T-helper 22 cell (primary cell): Measurements from ENCODE around the gene IL1RAPL1.

Source experiments
- DNase-seq: peaks from one replicate; pipeline ENCODE4 v3.0.0-alpha.2; 2020; ENCODE audit warnings: low read depth

The IL1RAPL1 gene

DNA sequence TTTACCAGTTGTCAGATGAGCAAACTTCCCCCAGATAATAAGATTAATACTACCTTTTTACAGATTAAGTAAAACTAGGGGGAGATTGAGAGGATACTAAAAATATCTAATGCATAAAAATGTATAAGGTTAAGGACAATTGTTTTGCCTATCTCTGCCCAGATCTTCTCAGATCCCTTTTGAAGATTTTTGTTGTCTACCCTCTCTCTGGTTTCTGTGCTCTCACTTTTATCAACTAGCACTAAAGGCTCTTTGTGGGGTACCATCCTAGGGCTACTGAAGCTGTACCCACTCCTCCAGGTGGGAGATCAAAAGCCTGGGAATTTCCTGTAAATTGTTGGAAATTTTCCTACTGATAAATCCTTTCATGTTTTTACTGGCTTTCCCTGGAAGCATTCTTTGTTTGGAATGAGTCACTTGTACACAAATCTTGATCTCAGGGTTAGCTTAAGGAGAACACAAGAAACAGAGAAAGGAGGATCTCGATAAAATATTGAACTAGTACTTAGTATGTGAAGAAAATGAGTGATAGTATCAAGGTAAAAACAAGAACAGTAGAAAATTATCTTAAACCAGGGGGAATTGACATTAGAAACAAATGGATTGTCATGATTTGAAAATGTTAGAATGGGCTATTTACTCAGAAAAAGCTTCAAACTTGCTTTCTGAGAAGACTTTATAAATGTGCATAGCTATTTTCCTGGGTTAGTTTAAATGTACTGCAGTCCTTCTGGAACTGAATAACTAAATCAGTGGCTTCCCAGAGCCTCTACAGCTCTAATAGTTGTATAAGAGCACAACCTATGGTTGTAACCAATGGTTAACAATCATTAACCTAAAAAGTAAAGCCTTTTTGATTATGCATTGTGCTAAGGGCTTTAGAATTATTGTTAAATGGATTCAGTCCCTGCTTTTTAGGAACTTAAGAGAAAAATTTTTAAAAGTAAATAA, 948.2 kb downstream of the IL1RAPL1 start:
- DNase-seq = no peak

- no peak for DNase-seq
Observed at GRCh38 chrX:29541038-29541437, 953.8 kb downstream of the IL1RAPL1 start.

GRCh38 chrX:29542152-29542551, 954.9 kb downstream of the IL1RAPL1 start:
- DNase-seq = no peak

- DNase-seq = no peak
Observed at GRCh38 chrX:29545878-29546277, 958.6 kb downstream of the IL1RAPL1 start.

DNA sequence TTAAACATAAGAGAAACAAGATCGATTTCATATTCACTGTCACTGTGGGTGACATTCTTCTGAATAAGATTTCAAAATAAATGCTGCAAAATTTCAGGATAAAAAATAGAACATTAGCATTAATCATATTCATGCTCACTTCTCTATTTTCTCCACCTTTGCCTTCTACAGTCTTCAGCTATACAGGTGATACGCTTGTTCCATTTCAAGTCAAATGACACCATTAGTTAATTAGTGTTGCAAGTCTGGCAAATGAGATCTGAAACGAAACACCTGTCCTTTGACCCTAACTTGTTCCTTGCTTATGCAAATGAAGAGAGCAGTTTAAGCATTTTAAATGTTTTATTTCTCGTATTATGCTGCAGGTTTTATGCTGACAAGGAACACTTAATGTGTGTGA, 960.6 kb downstream of the IL1RAPL1 start:
- no peak for DNase-seq

- no peak for DNase-seq
Observed at GRCh38 chrX:29553542-29553941, 966.3 kb downstream of the IL1RAPL1 start.

DNA sequence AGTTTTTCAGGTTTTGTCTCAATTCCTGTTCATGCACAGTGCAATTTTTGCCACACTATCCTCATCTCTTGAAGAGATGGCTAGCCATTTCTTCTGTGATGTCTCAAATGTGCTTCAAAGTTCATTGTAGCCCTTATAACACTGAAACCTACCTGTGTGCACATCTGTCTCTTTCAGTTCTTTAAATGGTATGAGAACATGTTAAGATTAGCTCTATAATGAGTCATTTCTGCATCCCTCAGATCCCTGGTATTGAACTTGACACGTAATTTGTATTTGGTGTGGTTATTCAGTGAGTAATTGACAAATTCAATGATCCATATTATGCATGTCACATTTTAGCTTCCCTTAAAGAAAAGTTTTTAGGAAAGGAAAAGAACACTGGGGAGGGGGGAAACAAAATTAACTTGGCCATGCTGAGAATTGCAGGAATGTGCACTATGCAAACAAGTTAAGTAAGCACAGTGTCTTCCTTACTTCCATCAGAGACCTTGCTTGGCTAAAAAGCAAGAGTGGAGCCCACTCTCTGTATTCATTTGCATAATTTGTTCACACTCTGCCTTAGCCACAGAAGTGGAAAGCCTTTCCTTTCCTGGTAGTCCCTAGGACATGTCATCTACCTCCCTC, 968.3 kb downstream of the IL1RAPL1 start:
- no peak for DNase-seq

GRCh38 chrX:29560065-29560464, 972.8 kb downstream of the IL1RAPL1 start:
- DNase-seq = no peak

GRCh38 chrX:29561417-29561816, 974.2 kb downstream of the IL1RAPL1 start:
- no peak for DNase-seq

- DNase-seq = no peak
Observed at GRCh38 chrX:29580560-29580959, 993.3 kb downstream of the IL1RAPL1 start.

DNA sequence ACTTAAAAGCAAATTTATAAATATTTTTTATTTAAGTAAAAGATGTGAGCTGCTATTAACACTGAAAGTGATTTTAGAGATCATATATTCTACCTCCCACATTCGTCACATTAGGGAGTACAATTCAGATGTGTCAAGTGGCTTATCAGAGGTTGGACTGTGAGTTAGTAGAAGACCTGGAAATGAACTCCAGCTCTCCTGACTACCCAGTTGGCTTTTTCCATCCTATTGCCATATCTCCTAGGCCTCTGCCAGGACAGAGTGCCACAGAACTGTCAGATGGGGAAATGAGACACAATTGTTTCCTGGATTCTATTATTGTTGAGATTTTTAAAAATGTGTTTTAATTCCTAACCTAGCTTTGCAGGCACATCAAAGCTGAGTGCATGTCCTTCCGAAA, 994.0 kb downstream of the IL1RAPL1 start:
- no peak for DNase-seq

DNA sequence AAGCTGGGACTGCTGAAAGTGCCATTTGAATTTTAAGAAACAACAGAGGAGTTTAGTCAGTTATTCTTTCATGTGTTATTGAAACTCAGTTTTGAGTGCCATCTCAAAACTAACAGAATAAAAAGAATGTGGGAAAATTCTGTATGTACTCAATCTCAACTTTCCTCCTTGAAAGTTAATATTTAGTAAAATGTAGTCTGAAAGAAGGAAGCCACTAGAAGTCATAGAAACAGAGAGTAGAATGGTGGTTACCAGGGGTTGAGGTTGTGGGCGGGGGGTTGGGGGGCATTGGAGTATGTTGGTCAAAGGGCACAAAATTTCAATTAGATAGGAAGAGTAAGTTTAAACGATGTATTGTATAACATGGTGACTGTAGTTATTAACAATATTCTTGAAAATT, 999.9 kb downstream of the IL1RAPL1 start:
- no peak for DNase-seq

DNA sequence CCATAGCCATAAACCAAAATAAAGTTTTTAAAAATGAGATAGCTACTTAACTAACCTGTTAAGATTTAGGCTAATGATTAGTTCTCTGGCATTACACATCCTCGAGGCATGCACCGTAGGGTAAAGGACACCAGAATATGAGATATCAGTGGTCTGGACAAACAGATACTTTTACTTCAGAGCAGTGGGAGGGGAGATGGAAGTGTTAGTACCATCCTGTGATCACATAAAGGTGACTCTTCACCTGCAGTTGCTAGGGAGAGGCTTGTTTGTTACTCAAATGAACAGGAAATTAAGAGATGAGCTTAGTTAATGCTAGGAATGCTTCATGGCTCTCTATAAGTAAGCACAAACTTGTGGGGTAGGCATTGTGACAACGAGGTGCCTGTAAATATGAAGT, 1003.7 kb downstream of the IL1RAPL1 start:
- no peak for DNase-seq

DNA sequence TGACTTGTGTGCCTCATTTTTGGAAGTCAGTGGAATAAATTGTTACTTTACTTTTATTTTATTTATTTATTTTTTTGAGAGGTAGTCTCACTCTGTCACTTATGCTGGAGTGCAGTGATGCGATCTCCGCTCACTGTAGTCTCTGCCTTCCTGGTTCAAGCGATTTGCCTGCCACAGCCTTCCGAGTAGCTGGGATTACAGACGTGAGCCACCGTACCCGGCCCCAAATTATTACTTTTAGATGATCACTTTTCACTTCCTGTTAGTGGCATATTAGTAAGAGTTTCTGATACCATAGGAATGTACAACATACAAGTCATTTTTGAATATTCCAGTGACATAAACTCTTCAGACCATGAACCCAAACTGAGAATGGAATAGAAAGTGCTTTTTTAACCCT, 1017.1 kb downstream of the IL1RAPL1 start:
- DNase-seq = no peak

DNA sequence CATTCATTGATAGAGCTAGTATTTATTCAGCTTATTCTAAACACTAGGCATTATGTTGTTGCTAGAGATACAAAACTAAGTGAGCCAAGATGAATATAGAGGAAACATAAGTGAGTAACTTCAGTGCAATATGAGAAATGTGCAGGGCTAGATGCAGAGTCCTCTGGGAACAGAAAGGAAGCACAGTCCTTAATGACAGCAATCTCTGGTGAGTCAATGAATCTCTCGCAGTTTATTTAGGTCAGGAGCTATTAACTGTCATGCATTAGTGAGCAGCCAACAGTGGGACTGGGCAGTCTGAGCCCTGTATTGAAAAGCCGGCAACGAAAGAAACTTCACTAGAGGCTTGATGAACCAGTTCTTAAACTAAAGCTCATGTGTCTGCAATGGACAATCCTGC, 1030.0 kb downstream of the IL1RAPL1 start:
- no peak for DNase-seq

- no peak for DNase-seq
Observed at GRCh38 chrX:29617725-29618124, 1030.5 kb downstream of the IL1RAPL1 start.

- no peak for DNase-seq
Observed at GRCh38 chrX:29627833-29628232, 1040.6 kb downstream of the IL1RAPL1 start.

GRCh38 chrX:29634516-29634915, 1047.3 kb downstream of the IL1RAPL1 start:
- DNase-seq = no peak

GRCh38 chrX:29636331-29636730, 1049.1 kb downstream of the IL1RAPL1 start:
- no peak for DNase-seq

DNA sequence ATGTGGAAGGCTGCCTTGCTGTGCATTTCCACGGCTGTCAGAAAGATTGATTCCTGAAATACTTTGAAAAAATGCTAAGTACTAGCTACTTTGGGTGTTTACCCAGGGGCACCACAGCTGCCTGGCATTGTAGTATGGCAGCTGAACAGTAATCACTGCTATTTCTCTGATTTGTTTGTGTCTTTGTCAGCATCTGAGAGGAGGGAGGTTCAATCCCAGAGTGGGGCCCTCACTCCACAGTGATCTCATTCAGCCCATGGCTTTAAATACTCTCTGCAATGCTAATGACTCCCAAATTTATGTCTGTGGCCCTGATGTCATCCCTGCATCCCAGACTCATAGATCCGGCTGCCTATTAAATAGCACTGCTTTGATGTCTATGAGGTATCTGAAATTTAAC, 1052.9 kb downstream of the IL1RAPL1 start:
- DNase-seq = no peak

GRCh38 chrX:29641461-29641860, 1054.2 kb downstream of the IL1RAPL1 start:
- no peak for DNase-seq

- DNase-seq = no peak
Observed at GRCh38 chrX:29643181-29643580, 1055.9 kb downstream of the IL1RAPL1 start.

DNA sequence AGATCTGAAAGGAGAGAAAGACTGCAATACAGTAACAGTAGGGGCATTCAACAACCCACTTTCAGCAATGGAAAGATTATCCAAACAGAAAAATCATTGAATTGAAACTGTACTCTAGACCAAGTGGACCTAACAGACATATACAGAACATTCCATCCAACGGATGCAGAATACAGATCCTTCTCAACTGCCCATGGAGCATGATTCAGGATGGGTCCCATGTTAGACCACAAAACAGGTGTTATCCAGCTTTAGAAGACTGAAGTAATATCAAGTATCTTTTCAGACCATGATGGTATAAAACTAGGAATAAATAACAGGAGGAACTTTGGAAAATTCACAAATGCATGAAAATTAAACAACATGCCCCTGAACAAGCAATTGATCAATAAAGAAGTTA, 1060.9 kb downstream of the IL1RAPL1 start:
- DNase-seq = no peak

DNA sequence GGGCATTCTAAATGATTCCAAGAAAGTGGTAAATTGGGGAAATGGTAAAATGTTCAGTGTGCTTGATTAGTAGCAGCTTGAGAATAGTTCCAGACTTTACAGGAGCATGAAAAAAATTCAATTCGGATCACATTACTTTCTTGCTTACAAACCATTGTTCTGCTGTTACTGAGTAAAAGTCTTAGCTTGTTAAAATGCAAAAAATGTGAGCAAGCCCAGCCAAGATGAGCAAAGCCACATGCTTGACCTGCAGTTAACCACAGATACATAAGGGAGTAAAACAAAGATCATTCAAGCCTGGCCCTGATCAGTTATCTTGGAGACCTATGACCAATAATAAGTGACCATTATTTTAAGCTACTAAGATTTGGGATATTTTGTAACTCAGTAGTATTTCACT, 1065.2 kb downstream of the IL1RAPL1 start:
- no peak for DNase-seq
